NCI-H2196 treated with DMSO at 0.1 percent for 48 hours (cell line): ENCODE measurements around the gene OR5AN1.
"Not testable (repeated sequence)": the region's sequence is repeated elsewhere in the genome, so short reads cannot be mapped to it uniquely, and the experiment has no call there.

Experiments used
- DNase-seq: peaks from one replicate; lab custom pipeline; 2025; ENCODE audit not compliant: unreplicated experiment; lab: John Stamatoyannopoulos, UW

Gene OR5AN1

GRCh38 chr11:59358595-59358994 is at the start of gene OR5AN1:
OR5AN1 (plus strand) TSS chr11:59358895; CDS start chr11:59364459, 5,564 bp downstream.
- no peak for DNase-seq

DNA sequence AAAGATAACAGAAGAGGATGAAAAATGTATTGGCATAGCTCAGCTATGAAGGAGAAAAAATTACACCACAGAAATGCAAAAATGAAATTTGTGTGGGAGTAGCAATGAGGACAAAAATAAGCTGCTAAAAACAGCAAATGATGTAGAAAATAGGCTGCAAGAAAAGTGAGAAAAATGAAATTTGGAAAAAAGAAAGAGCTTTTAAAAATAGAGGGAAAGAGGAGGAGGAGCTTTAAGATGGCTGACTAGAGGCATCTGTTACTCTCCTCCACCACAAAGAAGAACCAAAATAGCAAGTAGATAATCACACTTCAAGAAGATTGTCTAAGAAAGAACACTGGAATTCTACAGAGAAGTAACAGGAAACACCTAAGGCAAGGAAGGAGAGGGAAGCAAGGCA is 23.7 kb upstream of the OR5AN1 start:
- DNase-seq: no peak

GRCh38 chr11:59336176-59336575 is 22.5 kb upstream of the OR5AN1 start:
- DNase-seq: no peak

GRCh38 chr11:59336931-59337330 is 21.8 kb upstream of the OR5AN1 start:
- DNase-seq: no peak

GRCh38 chr11:59349657-59350056 is 9.0 kb upstream of the OR5AN1 start:
- not testable (repeated sequence) for DNase-seq

DNA sequence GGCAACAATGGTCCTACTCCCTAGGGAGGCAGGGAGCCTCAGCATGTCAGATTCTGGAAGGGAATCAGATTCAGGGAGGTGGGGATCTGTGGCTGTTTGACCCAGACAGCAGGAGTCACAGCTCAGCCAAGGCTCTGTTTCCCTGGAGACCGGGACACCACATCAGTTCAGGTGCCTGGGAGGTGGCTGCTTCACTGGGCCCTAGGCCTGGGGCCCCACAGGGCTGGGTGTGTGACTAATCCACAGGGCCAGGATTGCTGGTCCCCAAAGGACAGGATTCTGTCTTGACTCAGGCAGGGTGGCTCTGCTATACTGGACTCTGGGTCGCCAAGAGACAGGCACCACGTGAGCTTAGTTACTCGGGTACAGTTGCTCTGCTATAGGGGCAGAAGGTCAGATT is 3.5 kb upstream of the OR5AN1 start:
- no peak for DNase-seq

DNA sequence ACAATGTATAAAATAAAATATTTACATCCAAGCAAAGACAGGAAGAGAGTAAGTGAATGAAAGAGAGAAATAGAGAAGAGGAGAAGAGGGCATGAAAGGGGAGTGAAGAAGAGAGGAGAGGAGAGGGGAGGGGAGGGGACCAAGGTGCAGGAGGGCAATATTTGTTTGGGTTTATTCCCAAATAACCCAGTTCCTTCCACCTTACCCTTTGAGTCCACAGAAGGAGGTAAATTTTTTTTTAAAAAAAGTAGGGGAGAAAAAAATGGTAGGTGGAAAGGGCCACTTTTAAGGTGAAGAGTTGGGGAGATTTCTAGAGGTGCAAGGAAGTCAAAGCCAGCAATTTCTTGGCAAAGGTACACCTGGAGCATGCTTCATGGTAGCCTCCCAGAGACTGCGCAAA is 2.1 kb upstream of the OR5AN1 start:
- no peak for DNase-seq

DNA sequence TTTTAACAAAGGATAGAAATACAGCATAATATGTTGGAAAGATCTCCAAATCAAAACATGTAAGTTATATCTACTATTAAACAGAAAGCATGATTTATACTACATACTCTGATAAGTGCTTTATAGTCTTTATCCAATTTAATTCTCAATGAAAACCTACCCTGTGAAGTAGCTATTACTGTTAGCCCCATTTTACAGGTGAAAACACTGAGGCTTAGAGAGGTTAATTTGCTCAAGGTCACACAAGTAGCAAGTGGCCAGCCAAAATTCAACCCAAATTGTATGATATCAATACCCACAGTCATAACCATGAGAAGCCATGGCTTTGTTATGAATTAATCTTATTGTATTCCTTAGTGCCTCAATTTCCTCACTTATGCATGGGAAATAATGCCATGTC is 675 bp upstream of the OR5AN1 start:
- DNase-seq: no peak

GRCh38 chr11:59365232-59366018 is 6.7 kb downstream of the OR5AN1 start:
- DNase-seq: no peak

GRCh38 chr11:59368238-59369022 is 9.7 kb downstream of the OR5AN1 start:
- no peak for DNase-seq

DNA sequence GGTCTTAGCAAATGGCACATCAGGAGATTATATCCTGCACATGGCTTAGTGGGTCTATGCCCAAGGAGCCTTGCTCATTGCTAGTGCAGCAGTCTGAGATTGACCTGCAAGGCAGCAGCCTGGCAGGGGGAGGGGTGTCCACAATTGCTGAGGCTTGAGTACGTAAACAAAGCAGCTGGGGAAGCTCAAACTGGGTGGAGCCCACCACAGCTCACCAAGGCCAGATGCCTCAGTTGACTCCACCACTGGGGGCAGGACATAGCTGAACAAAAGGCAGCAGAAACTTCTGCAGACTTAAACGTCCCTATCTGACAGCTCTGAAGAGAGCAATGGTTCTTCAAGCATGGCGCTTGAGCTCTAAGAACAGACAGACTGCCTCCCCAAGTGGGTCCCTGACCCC is 13.6 kb downstream of the OR5AN1 start:
- DNase-seq: not testable (repeated sequence)

GRCh38 chr11:59380263-59381059 is 21.8 kb downstream of the OR5AN1 start:
- no peak for DNase-seq

DNA sequence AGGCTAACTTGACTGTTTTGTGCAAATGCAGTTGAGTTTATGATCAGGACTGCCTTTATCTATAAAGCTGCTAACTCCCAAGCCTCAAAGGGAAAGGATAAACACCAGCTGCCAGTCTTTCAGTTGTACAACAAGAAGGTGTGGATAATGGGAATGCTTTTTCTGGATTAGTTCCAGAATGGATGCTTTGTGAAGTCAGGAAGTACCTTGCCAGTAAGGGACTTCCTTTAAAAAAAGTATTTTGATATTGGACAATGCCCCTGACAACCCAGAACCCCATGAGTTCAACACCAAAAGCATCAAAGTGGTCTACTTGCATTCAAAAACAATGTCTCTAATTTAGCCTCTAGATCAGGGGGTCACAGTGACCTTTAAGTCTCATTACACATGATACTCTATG is 35.5 kb downstream of the OR5AN1 start:
- DNase-seq: no peak

DNA sequence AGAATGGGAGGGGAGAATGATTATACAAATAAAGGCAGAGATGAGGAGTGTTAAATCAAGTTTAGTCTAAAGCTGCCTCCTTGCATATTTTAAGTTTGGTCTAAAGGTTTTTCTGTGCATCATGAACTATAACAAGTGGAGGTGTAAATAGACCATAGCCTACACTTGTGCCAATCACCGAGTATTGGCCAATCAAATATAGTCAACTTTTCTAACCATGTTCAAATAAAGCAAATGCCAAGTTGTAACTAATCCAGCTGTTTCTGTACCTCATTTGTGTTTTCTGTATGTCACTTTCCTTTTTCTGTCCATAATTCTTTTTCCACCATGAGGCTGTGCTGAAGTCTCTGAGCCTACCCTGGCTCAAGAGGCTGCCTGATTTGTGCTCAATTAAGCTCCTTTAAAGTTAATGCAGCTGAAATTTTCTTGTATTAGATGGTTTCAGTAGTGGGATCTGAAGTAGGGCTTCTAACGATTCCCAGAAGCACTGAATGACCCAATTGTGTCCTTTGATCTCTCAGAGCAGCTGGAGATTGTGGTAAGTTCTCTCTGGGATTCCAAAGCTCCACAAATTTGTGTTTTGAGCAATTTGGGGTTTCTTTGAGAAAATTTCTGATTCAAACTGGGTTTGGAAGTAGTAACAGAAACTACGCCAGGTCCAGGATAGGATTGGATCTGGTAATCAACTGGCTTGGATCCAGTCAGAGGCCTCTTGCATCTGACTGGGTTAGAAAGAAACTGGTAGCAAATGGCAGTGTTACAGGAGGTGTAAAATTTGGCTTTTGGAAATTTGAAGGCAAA is 42.0 kb downstream of the OR5AN1 start:
- no peak for DNase-seq

GRCh38 chr11:59401262-59401552 is 42.5 kb downstream of the OR5AN1 start:
- no peak for DNase-seq

GRCh38 chr11:59403546-59403945 is 44.9 kb downstream of the OR5AN1 start:
- DNase-seq: no peak

DNA sequence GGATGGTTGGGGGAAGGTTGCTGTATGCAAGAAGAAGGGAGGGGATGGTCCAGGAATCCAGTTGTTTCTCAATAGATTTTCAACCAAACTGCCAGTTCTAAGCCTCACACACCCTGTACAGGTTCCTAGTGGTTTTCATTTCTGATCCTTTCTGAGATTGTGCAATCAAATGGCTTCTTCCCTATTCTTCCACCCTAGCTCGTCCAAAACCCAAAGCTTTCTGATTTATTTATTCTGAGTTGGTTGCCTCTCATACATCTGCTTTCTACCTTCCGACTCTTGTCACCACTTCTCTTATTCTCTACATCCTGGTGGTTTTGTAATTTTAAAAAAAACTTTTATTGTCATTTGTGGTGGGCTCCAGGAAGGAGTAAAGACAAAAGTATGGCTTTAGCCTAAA is 55.0 kb downstream of the OR5AN1 start:
- no peak for DNase-seq

- DNase-seq: no peak
These were observed 56.4 kb downstream of the OR5AN1 start for GRCh38 chr11:59415111-59415510.

GRCh38 chr11:59416613-59417012 is 57.9 kb downstream of the OR5AN1 start:
- DNase-seq: no peak

DNA sequence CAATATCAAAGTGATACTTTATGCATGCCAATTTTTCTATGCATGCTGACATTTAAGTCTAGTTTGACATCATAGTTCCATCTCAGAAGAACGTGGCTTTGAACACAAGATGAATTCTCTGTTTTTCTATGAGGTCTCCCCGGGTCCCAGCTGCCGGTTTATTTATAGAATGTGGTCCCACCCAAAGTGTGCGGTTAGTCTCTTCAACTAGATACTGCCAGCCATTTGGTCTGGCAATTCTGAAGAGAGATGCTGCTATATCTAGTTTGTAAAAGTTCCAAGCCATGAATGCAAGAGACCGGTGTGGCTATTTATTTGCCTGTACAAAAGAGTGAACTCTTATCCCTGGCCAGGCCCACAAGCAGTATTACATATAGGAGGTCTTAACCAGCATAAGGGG is 58.3 kb downstream of the OR5AN1 start:
- DNase-seq: no peak

- no peak for DNase-seq
These were observed 59.5 kb downstream of the OR5AN1 start for GRCh38 chr11:59418156-59418555.
